Cerebellar cortex (tissue), 1 donor: Measurements from ENCODE around the gene USH1G.
"Not testable (repeated sequence)": the region's sequence is repeated elsewhere in the genome, so short reads cannot be mapped to it uniquely, and the experiment has no call there.

ENCODE experiments used
- DNase-seq: peaks from one replicate; pipeline ENCODE4 v3.0.0-alpha.2; 2015; ENCODE audit warnings: low spot score

USH1G gene

GRCh38 chr17:74922694-74923537, at the start of gene USH1G:
Gene USH1G, minus strand, starts transcription at chr17:74923255. Its CDS starts 182 bp downstream, at chr17:74923073.
- peak; percentile 8 for DNase-seq

GRCh38 chr17:74972107-74972972, 49.3 kb upstream of the USH1G start, which contains the start of gene HID1:
Gene HID1, minus strand, starts transcription at chr17:74972759. Its CDS starts 103 bp downstream, at chr17:74972656.
- peak; percentile 68 for DNase-seq

GRCh38 chr17:74971842-74972106, 48.7 kb upstream of the USH1G start:
- DNase-seq: no peak

- no peak for DNase-seq
Measured at GRCh38 chr17:74971069-74971841, 48.2 kb upstream of the USH1G start.

DNA sequence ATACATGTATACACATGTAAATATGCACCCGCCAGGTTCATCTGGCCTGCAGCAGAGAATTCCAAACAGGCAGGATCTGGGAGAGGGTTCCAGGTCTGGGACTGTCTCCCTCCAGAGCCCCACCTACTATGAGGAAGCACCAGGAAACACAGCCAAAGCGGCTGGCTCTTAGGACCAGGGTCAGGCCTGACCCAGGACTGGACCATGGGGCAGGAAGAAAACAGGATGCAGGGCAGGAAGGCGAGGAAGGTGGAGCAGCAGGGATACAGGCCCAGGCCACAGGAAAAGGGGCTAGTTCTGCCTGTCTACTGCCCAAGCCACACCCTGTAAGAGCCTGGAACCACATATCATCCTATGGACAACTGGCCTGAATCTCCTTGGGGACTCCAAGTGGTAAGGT, 47.3 kb upstream of the USH1G start:
- no peak for DNase-seq

DNA sequence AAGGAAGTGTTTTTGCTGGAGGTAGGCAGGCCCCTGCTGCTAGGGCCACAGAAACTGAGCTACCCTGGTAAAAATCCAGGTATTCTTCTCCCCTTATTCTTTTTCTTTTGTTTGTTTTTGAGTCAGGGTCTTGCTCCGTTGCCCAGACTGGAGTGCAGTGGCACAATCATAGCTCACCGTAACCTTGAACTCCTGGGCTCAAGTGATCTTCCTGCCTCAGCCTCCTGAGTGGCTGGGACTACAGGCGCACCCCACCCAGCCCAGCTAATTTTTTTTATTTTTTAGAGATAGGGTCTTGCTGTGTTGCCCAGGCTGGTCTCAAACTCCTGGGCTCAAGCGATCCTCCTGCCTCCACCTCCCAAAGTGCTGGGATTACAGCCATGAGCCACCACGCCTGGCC, 46.4 kb upstream of the USH1G start:
- DNase-seq: not testable (repeated sequence)

GRCh38 chr17:74968361-74968780, 45.3 kb upstream of the USH1G start:
- no peak for DNase-seq

- no peak for DNase-seq
Measured at GRCh38 chr17:74964988-74965622, 42.0 kb upstream of the USH1G start.

DNA sequence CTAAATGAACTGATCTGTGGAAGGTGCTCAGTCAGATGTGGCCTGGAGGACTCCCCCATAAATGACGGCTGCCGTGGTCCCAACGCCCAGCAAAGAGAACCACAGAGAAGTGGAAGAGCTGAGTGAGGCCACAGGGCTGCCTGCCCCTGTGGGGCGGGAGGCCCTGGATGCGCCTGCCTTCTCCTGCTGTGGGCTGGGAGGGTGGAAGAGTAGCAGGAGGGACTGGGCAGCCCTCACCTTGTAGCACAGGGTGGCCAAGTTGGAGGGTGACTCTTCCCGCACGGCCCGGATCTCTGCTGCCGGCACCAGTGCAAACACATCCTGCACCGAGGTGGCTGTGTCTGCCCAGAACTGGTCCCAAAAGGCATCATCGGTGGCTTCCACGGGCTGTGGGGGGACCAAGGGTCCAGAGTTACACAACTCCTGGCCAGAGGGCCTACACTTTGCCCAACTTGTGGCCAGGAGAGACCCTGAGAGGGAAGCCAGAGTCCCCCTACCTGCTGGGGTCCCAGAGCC, 41.2 kb upstream of the USH1G start:
- DNase-seq: no peak

- no peak for DNase-seq
Measured at GRCh38 chr17:74963656-74964055, 40.6 kb upstream of the USH1G start.

GRCh38 chr17:74962622-74963394, 39.8 kb upstream of the USH1G start:
- DNase-seq: no peak

- DNase-seq: peak; percentile 96
Measured at GRCh38 chr17:74961657-74962350, 38.7 kb upstream of the USH1G start.

DNA sequence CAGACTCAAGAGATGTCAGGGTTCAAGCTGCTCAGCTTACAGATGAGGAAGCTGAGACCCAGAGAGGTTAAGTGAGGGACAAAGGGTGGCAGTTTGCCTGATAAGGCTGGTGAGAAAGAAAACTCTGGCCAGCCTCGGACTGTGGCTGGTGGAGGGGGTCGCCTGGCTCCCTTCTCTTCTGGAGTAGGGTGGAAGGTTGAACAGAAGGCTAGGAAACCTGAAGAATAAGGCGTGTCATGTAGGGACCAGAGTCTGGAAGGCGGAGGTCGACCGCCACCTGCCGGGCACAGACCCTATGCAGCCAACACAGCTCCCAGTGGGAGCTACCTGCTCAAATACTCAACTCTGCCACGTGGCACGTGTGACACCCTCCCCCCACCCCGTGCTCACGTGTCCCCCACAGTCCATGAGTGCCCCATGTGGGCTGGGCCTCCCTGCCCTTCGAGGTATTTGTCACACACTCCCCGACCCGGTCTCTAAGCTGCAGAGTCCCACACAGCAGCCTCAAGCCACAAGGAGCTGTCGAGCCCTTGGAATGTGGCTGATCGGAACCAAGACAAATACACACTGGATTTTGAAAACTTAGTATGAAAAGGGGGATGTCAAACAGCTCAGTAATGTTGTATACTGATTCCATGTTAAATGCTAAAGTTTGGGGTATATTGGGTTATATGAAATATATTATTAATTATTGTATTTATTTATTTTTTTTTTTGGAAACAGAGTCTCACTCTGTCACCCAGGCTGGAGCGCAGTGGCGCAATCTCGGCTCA, 37.7 kb upstream of the USH1G start:
- peak; percentile 77 for DNase-seq

GRCh38 chr17:74959826-74960515, 36.9 kb upstream of the USH1G start:
- peak; percentile 63 for DNase-seq

GRCh38 chr17:74957935-74958740, 35.1 kb upstream of the USH1G start:
- peak; percentile 65 for DNase-seq

DNA sequence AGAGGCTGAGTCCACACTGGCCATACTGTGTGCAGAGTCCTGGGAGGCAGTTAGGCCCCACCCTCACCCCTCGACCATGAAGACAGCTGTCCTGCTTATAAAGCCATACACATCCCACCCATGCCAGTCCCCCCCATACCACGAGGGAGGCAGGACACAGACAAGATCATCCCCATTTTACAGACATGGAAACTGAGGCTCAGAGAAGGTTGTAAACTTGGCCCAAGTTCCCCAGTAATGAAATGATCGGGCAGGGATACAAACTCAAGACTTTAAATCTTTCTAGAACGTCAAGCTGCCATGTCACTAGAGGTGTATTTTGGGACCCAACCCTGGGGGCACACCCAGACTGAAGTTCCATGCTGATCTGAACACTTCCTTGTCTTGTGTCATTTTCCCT, 33.0 kb upstream of the USH1G start:
- DNase-seq: no peak

GRCh38 chr17:74954665-74955421, 31.8 kb upstream of the USH1G start:
- DNase-seq: no peak
